Activated gamma-delta T cell (primary cell): ENCODE data around the gene GNPNAT1.
"Not testable (repeated sequence)": the region's sequence is repeated elsewhere in the genome, so short reads cannot be mapped to it uniquely, and the experiment has no call there.

Source experiments
- DNase-seq: peaks from one replicate; lab custom pipeline; 2025; lab: John Stamatoyannopoulos, UW

GNPNAT1 gene

DNA sequence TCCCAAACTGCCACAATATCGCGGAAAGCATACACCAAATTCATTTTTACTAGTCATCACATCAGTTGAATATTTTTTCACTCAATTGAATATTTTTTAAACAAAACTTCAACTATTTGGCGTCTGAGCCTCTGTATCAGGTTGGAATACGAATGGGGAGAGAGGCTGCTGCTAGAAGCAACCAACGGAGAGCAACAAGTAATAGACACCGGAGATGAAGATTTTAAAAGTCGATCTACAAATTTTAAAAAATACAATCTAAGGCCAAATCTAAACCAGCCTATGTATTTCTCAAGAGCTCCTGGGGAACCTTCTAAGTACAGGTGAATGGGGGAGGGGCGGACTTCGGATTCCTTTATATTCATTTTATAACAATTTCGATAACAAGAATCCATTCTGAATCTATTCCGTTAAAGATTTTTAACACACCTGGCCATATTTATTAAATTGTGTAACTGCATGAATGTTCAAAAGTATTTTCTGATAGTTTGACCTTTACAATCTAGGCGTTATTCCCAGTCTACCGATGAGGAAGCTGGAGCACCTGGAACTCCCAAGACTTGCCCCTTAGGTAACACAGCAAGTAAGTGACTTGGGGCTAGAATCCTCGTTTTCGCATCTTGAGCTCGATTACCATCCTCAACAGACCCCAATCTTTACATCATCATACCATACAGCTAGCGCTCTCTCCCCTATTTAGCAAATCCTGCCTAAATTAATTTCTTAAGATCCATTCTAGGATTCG, 1.2 kb downstream of the GNPNAT1 start:
- no peak for DNase-seq

DNA sequence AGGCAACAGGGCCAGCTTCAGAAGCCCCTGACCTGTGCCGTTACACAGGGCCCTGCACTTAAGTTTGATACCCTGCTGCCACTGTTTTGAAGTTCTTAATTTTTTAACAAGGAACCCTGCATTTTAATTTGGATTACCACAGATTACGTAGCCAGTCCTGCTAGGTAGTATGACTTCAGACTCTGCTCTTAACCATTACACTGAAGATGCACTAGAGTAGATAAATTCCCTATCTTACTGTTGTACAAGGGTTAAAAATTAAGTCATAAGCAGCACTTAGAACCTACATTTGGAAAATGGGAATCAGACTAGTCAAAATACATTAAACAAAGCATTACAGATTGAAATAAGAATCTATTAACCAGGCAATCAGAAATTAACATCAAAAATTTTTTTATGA, 2.3 kb downstream of the GNPNAT1 start:
- DNase-seq, result no peak

DNA sequence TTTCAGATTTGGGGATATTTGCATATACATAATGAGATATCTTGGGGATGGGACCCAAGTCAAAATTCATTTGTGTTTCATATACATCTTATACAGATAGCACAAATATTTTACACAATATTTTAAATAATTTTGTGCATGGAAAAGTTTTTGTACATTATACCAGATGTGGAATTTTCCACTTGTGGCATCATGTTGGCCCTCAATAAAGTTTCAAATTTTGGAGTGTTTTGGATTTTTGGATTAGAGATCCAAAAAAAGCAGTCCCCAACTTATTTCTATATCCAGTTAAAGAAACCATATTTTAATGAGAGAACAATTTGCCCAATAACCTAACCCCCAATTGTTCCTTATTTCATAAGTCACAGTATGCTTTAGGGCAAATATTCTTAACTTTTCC, 4.5 kb downstream of the GNPNAT1 start:
- no peak for DNase-seq

DNA sequence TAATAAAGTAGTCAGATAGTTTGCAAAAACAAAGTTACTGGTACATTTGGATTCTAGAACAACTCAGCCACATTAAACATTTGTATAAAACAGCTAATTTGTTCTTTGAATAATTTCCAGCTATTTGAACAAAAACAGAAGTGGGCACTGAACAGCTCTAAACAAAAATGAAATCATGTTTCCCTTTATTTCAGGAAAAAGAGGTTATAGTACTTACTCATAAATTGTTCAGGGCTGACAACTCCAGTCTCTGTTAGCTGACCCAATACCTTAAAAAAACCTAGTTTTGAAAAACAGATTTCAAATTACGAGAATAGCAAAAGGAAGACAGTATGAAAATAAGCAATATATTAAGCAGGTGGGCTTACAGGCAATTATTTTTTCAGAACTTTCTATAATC, 8.2 kb downstream of the GNPNAT1 start:
- no peak for DNase-seq

DNA sequence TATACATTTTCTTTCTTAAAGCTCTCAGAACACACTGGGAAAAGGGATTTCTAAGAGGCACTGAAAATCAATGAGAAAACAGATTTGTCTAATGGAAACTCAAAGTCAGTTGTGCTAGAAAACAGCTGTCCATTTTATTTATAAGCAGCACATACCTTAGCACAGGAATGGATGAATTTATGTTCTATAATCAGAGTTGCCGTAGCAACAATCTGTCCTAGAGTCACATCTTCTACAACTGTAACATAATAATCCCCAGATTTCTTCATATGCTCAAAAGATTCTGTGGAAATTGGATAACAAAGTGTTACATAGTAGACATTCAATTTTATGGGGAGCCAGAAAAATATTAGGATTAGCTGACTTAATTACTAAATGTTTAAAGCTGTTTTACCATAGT, 9.8 kb downstream of the GNPNAT1 start:
- DNase-seq, result no peak

DNA sequence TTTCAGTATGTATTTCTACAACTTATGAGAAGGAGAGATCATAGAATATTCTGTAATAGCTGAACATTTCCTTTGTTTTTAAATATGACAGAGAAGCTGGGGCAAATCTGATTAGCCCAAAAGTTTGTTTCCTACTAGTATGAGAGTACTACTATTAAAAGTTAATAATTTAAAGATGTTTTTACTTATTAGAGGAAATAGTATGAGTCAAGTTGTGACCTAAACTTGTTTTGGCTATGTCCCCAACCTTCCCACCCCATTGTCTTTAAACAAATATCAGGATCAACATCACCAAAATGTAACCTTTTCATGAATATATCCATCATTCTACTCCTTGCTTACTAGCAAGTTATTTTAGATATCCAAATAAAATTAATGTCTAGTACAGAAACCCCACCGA, 10.5 kb downstream of the GNPNAT1 start:
- no peak for DNase-seq

DNA sequence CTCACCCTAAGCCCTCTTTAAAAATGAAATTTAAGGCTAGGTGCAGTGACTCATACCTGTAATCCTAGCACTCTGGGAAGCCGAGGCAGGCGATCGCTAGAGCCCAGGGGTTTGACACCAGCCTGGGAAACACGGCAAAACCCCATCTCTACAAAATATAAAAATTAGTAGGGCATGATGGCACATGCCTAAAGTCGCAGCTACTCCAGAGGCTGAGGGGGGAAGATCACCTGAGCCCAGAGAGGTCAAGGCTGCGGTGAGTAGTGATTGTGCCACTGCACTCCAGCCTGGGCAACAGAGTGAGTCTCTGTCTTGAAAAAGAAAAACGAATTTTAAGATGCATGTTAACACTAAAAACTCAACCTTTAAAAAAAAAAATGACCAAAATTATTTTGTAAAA, 12.7 kb downstream of the GNPNAT1 start:
- DNase-seq, result no peak

DNA sequence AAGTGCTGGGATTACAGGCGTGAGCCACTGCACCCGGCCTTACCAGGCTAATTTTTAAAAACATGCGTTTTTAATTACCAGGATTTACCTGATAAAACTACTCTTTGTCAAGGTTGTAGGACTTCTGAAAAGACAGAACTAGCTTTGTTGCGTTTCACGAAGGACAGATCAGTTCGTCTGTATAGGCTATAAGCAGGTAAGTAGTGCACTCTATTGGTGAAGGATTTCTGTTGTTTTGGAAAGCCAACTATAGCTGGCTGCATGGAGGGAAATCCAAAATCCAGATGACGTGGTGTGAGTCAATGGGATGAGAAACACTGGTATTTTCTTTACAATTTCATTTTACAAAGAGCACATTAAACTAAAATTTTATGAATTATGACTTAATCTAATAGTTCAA, 14.6 kb downstream of the GNPNAT1 start:
- DNase-seq, result no peak

DNA sequence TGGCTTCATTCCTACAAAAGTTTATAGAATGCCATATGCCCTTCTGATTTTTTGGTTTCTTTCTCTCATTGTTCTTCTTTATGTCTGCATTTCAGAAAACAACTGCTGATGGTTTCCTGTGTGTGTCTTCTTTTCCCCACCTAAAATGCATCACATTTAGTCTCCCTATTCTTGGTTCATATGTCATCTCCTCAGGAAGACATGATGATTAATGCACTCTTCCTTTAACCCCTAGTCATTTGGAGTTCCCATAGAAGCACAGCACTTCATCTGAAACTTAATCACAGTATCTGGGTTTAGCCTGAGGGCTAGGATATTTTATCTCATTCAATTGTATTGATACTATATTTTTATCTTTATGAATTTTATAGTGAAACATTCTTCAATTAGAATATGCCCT, 21.5 kb downstream of the GNPNAT1 start:
- no peak for DNase-seq

DNA sequence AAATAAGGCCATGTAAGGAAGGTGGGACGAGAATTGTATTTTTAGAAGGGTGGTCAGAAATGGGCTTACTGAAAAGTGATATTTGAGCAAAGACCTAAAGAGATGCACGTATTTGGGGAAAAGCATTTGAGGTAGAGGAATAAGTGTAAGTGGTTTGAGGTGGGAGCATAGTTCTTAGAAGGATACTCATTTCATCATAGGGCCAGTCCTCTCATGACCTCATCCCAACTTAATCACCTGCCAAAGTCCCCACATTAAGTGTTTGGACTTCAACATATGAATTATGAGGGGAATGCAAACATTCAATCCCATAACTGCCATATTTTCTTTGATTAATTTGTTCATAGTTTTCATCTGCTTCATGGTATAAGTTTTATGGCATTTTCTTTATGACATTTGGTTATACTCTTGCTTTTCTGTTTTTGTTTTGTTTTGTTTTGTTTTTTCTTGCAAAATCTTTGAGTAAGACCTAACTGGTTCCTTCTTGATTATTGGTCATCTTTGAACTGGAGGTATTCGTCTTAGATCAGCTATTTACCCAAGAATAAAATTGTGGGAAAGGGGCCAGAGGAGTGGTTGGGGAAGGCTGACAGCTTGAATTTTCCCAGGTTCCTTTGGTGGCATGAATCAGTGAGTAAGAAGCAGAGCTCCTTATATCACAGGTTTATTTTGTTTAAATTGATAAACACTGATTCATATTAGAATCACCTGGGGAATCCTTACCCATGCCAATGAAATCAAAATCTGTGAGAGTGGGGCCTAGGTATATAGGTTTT, 24.2 kb downstream of the GNPNAT1 start:
- no peak for DNase-seq

DNA sequence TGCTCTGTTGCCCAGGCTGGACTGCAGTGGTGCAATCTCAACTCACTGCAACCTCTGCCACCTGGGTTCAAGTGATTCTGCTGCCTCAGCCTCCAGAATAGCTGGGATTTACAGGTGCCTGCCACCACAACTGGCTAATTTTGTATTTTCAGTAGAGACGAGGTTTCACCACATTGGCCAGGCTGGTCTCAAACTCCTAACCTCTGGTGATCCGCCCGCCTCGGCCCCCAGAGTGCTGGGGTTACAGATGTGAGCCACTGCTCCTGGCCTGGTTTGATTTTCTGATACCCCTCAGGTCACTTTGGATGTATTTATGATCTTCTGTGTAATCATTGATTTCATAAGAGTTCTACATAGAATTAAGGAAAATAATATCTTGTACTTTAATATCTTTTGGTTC, 28.5 kb downstream of the GNPNAT1 start:
- DNase-seq, result not testable (repeated sequence)

DNA sequence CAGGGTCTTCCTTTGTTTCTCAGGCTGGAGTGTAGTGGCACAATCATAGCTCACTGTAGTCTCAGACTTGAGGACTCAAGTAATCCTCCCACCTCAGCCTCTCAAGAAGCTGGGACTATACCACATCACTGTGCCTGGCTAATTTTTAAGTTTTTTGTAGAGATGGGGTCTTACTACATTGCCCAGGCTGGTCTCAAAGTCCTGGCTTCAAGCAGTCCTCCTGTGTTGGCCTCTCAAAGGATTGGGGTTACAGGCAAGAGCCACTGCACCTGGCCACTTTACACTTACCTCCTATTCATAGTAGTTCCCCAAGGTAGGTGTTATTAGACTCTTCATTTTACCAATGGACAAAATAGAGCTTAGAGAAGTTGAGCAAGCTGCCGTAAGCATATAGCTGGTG, 32.3 kb downstream of the GNPNAT1 start:
- DNase-seq, result no peak

DNA sequence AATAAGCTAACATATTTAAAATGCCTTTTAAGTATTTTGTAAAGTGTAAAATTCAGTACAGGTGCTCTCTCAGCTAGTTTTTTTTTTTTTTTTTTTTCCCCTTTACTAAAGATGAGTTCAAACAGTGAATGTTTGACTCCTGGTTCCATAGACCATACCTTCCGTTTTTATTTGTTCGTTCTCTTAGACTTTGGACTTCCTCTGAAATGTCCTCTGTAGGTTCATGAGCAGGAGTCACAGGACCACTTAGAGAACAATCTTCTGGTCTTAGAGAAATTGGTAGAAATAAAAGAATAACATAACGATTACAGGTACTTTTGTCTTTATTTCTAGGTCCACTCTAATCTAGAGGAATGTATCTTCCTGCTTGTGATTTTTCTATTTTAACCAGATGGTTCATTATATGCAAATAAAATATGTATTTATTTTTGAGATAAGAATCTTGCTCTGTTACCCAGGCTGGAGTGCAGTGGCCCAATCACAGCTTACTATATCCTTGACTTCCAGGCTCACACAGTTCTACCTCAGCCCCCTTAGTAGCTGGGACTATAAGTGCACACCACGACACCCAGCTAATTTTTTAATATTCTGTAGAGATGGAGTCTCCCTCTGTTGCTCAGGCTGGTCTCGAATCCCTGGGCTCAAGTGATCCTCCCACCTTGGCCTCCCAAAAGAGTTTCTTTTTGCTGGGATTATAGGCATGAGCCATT, 35.6 kb downstream of the GNPNAT1 start:
- DNase-seq, result no peak

DNA sequence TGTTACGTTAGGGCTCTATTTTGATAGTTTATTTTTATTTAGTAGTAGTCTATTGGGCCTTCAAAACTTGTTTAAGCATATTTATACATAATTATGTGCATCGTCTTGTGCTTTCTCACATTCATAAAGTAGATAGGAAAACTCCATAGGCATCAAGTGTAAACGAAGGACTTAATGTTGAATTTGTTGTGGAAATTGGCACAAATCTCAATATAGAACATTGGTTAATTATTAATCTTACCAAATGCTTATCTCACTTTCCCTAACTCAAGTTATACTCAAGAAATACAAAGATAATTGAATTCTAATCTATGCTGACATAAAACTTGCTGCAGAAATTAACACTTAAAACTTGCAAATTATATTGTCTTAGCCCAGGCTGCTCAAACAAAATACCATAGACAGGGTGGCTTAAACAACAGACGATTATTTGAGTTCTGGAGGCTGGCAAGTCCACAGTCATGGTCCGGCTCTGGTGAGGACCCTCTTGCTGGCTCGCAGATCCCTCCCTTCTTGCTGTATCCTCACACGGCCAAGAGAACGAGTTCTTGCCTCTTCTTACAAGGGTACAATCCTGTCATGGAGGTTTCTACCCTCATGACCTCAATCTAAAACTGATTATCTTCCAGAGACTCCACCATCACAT, 42.6 kb downstream of the GNPNAT1 start:
- DNase-seq, result no peak

DNA sequence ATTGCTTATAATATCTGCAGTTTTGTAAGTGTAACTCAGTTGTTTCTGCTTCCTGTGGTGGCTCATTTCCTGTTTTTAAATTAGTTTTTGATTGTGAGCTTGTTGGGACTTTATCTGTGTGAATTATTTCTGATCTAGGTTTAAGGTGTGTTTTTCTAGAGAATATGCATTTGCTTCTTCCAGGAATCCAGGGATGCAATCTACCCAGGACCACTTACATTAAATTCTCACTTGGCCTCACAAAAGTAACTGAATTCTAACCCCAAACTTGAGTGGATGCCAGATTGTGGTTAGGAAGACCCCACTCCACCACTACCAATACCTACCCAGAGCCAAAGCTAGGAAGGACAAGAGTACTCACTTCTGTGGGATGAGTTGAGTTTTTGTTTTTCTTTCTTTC, 49.5 kb downstream of the GNPNAT1 start:
- DNase-seq, result no peak

DNA sequence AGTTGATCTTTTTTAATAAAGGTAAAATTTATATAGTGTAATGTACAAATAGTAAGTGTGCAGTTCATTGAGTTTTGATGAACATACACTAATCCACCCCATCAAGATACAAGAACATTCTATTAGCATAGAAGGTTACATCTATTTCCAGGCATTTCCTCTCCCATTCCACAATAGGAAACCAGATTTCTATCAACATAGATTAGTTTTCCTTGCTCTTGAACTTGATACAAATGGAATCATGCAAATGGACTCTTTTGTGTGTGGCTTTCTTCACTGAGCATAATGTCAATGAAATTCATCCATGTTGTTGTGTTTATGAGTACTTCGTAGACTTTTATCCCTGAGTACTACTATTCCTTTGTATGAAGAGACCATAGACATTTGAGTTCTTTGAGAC, 50.7 kb downstream of the GNPNAT1 start:
- DNase-seq, result no peak

DNA sequence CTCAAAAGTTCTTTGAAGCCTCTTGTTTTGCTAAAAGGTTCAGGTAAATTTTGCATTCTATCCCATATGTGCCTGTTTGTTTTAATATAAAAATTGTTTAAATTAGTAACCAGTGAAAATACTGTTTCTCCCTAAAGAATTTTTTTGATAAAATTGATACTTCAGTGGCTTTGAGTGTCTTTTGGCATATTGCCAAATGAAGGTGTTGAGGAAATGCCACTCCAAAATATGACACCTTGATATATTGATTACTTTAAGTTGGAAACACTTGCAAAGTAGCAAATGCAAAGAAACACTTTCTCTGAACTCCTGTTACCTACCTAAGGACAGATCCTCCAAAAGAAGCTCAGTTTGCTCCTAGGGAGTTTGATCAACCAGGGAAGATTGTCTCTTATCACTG, 53.0 kb downstream of the GNPNAT1 start:
- no peak for DNase-seq

DNA sequence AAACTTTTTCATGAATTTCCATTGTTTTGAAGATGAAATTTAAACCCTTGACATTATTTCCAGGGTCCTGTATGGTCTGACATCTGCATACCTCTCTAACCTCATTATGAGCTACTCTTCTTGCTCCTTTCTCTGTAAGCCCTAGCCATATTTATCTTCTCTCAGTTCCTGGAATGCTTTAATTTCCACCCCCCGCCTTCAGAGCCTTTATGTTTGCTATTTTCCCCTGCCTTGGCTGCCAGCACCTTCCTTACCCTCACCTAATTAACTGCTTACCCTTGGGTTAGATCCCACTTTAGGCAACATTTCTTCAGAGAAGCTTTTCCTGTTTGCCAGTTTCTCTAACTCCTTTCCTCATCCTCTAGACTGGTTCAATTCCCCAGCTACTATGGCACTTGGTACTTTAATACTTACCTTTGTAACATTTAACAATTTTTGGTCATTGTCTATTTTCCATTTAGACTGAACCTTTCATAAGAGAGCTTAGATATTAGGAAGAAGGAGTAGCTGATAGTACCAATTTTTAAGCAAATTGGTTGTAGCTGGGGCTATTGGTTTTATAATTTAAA, 55.4 kb downstream of the GNPNAT1 start:
- no peak for DNase-seq

DNA sequence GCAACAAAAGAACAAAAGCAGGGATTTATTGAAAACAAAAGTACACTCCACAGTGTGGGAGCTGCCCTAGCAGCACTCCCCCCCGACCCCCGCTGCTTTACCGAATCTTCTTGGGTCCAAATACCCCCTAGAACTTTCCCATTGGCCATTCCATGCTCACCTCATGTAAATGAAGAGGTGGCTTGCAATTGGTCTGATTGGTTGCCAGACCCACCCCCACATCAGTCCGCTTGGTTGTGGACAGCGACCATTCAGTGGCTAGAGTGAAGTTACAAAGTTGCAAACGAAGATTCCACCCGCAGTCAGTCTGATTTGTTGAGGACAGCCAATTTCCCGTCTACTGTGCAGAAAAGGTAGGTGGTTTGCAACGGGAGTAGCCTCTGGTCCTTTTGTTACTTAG, 57.6 kb downstream of the GNPNAT1 start:
- no peak for DNase-seq

DNA sequence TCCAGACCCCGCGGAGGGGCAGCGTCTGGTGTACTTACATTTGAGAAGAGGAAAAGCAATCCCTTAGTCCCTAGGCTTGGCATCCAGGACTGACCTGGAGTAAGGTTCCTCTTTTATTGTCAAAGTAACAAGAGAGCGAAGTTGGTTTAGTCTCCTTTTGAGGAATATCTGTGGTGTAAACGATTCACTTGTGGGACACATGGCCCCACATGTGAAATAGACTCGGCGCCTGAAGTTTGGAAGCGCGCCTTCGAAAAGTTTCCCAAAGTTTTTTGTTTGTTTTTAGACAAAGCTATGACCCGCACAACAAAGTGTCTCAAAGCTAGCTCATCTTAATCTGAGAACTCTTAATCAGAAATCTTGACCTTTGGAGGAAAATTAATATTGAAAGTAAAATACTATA, 60.7 kb downstream of the GNPNAT1 start:
- DNase-seq, result no peak

DNA sequence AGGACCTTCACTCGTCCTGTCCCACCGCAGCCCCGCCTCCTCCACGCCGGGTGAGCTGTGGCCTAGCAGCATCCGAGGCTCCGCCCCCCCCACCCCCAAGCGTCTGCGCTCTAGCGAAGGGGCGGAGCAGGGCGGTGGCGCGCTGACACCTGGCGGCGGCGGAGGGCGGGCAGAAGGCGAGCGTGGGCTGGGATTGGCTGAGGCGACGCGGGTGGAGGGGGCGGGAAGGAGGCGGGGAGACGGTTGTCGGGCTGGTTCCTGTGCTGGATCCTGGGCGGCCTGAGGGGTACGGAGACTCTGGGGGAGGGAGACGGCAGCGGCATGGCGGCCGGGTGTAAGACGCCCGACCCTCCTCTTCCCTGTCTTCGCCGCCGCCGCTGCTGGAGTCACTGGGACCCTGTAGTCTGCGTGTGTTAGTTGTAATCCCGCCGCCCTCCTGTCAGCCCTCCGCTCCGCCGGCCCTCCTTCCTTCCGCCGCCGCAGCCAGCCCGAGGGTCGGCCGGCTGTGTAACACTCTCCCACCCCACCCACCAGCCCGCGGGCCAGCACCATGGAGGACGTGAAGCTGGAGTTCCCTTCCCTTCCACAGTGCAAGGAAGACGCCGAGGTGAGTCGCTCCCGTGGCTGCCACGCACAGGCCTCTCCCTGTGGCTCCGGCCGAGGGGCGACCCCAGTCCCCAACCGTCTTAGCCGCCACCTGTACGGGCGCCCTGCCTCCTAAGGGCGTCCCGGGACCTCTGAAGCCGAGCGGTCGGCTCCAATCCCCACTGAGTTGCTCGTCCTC, 61.3 kb downstream of the GNPNAT1 start, which contains the start of gene STYX:
Gene STYX, plus strand, starts transcription at position 242 of the 784 bp plus-strand sequence. Its CDS starts 309 bp downstream, at position 551.
- DNase-seq, result peak; percentile 97
